Measurements from ENCODE around the gene PFKFB3.
"Not testable (repeated sequence)": the region's sequence is repeated elsewhere in the genome, so short reads cannot be mapped to it uniquely, and the experiment has no call there.

PFKFB3 gene

GRCh38 chr10:6239213-6239991 is 36.7 kb downstream of the PFKFB3 start:
- DNase-seq, result no peak

- no peak for DNase-seq
Measured at GRCh38 chr10:6240254-6240653, 37.5 kb downstream of the PFKFB3 start.

DNA sequence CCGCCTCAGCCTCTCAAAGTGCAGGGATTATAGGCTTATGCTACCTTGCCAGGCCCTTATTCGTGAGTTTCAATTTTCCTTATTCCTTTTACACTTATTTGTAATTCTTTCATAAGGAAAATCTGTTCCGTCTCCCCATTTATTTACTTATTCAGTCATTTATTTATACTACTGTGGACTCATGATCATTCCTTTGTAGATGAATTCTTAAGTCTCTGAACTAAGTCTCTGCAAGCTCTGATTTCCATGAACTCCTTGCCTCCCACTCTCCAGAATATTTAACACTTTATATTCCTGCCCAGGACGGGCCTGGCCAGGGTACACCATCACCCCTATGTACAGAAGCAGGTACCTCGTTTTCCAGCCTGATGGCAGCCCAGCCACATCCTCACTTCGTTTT is 39.4 kb downstream of the PFKFB3 start:
- DNase-seq, result no peak

DNA sequence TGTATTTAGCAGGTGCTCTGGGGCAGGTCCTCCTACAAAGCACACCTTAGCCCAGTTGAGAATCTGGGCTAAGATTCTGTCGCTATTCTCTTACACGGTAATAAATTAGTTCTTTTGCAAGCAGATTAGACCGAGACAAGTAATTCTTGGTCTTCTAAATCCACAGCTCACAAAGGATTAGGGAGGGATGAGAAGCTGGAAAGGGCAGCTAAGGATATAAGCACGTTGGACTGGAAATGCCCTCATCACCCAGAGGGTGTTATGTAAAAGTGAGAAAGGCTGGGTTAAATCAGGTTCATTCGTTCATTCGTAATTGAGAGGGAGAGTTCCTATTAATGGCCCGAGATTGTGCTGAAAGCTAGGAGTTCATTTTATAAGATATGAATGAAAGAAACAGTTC is 41.8 kb downstream of the PFKFB3 start:
- DNase-seq, result no peak

DNA sequence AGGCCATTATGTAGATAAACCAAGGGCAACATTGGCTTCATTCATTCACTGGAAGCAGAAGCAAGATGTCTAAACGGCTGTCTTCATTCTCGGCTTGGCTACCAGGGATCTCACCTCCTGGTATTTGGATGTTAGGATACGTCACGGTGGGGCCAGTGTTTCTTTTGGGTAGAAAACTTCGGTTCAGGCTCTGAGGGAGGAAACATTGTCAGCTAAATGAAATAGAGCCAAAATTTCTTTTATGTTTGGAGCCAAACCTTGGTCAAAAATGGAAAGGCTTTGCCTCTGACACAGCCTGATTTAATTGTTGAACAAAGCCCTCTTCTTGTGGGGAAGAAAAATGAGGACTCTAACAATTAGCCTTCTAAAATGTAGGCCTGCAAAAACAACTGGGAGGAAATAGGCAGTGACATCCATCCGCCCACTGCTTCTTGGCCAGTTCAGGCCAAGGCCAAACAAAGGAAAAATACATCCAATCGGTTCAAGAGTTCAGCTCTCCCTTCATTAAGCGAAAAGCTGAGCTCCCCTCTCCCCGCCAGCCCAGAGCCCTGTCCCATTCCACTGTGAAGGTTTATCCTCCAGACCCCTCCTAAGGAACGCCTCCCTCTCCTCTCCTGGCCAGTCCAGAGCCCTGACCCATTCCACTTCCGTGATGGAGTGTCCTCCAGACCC is 44.4 kb downstream of the PFKFB3 start:
- peak; percentile 75 for DNase-seq

DNA sequence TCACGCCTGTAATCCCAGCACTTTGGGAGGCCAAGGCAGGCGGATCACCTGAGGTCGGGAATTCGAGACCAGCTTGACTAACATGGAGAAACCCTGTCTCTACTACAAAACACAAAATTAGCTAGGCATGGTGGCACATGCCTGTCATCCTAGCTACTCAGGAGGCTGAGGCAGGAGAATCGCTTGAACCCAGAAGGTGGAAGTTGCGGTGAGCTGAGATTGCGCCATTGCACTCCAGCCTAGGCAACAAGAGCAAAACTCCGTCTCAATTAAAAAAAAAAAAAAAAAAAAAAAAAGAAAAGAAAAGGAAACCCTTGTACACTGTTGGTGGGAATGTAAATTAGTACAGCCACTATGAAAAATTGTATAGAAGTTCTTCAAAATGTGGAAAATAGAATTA is 46.2 kb downstream of the PFKFB3 start:
- not testable (repeated sequence) for DNase-seq

GRCh38 chr10:6249698-6250097 is 47.0 kb downstream of the PFKFB3 start:
- no peak for DNase-seq

DNA sequence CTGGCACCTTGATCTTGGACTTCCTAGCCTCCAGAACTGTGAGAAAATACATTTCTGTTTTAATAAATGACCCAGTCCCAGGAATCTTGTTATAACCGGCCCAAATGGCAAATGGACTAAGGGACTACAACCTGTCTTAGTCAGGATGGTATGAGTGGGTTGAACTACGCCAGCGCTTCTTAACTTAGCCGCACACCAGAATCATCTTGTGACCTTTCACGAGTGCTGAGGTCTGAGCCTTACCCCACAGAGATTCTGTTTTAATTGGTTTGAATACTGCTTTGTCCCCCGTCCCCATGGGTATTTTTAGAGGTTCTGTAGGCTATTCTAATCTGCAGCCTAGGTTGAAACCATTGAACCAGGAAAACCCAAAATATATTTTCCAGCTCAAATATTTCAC is 48.0 kb downstream of the PFKFB3 start:
- no peak for DNase-seq

GRCh38 chr10:6254201-6254600 is 51.5 kb downstream of the PFKFB3 start:
- DNase-seq, result no peak

GRCh38 chr10:6255548-6256061 is 52.9 kb downstream of the PFKFB3 start:
- DNase-seq, result no peak

DNA sequence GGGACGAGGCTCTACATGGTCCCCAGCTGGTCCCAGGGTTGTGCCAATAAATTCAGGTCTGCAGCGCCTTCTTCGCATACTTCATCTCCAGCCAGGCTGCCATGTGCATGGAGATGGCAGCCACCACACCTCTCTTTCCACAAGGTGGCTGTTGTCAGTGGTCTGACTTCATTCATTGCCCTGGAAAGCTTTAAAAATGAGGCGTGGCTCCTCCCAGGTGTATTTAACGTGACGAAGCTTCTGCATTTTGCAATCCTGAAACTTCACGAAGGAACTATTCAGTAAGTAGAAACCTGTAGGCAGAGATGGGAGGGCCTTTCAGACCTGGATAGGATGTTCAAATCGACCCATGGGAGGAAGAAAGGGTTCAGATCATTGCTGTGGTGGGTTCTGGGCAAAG is 53.7 kb downstream of the PFKFB3 start:
- DNase-seq, result no peak

GRCh38 chr10:6259153-6259552 is 56.4 kb downstream of the PFKFB3 start:
- no peak for DNase-seq

DNA sequence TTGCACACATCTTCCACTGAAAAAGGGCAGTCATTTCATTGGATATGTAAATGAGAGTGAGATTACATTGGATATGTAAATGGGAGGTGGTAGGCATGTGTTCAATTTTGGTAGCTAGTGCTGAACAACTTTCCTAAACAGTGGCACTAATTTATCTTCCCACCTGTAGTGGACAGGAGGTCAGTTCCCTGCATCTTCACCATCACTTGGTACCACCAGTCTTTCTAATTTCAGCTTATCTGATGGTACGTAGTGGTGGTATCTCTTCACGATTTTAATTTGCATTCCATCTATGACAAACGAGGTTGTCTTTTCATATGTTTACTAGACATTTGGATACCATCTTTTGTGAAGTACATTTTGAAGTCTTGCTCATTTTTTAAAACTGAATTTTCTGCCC is 58.1 kb downstream of the PFKFB3 start:
- DNase-seq, result no peak

- DNase-seq, result no peak
Measured at GRCh38 chr10:6267941-6268340, 65.2 kb downstream of the PFKFB3 start.

DNA sequence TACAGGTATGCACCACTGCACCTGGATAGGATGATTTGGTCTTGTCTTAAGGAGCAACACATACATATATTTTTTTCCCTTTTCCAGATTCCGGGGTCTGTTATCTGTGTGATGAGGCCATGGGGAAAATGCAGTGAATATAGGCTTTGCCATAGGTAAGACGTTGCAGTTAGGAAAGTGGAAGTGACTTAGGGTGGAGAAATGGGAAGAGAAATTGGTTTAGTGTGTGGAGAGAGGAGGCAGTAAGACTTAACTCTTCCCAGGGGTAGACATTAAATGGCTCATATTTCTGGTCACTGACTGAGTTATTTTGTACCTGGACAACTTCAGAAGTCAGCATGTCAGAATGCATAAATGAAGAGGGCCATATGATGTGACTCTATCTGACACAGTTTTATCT is 66.7 kb downstream of the PFKFB3 start:
- no peak for DNase-seq

GRCh38 chr10:6269953-6270867 is 67.5 kb downstream of the PFKFB3 start:
- no peak for DNase-seq

GRCh38 chr10:6270951-6271350 is 68.2 kb downstream of the PFKFB3 start:
- peak; percentile 32 for DNase-seq

- DNase-seq, result no peak
Measured at GRCh38 chr10:6271663-6272062, 68.9 kb downstream of the PFKFB3 start.

- DNase-seq, result no peak
Measured at GRCh38 chr10:6272126-6272525, 69.4 kb downstream of the PFKFB3 start.

- DNase-seq, result no peak
Measured at GRCh38 chr10:6273351-6273750, 70.6 kb downstream of the PFKFB3 start.

- no peak for DNase-seq
Measured at GRCh38 chr10:6274040-6274439, 71.3 kb downstream of the PFKFB3 start.

- no peak for DNase-seq
Measured at GRCh38 chr10:6274484-6274883, 71.8 kb downstream of the PFKFB3 start.

Data from midbrain (tissue), 1 donor.